T-cell (primary cell): ENCODE measurements around the gene NCOA5. TPM values are rescaled to one million over a fixed set of nuclear protein-coding genes. Genes with fewer than 3 reads are reported as not detected.

Experiments
- ATAC-seq, 4 experiments: fragments of 200-7000 bp in 3 of 4; fragments of 150-1000 bp in 1 of 4; cut with Tn5 transposase; replicated peaks in 1 of 4; 1 replicate in 3 of 4; 2 replicates in 1 of 4; pipeline ENCODE4 v1.10.0; 2021; ENCODE audit warnings: moderate library complexity in 3 of 4, mild to moderate bottlenecking in 2 of 4, moderate number of reproducible peaks in 1 of 4
- CTCF ChIA-PET, 2 donors: fragments of 300-600 bp; sonication (Branson Sonifier 250); formaldehyde crosslinking; loops; one replicate each; lab custom pipeline; 2022; ENCODE audit warnings: antibody characterized with exemption in 2 of 2; lab: Charles Lee
- POLR2A ChIA-PET, 2 donors: fragments of 300-600 bp; sonication (Branson Sonifier 250); formaldehyde crosslinking; loops; one replicate each; lab custom pipeline; 2022; ENCODE audit warnings: antibody characterized with exemption in 2 of 2; lab: Charles Lee
- DNase-seq, 35 experiments: peaks; one replicate each; pipeline versions ENCODE4 v3.0.0 to v3.0.0-alpha.2; 2013 to 2023
- H3K27ac ChIP-seq: one replicate; pipeline ENCODE4 v1.5.1; 2013; ENCODE audit warnings: low read length
- H3K27me3 ChIP-seq, 2 experiments: replicated peaks in 1 of 2; 1 replicate in 1 of 2; 2 replicates in 1 of 2; pipeline versions ENCODE4 v1.6.1 to v1.7.0; 2013; ENCODE audit warnings: low read length in 1 of 2, mixed read lengths in 1 of 2; ENCODE audit not compliant: control insufficient read depth in 2 of 2, insufficient read depth in 2 of 2; ENCODE audit errors: extremely low read depth in 1 of 2
- H3K36me3 ChIP-seq, 2 donors: 1 replicate in 1 of 2; 2 replicates in 1 of 2; pipeline versions ENCODE4 v1.6.1 to v1.7.0; 2013; ENCODE audit warnings: low read length in 1 of 2; ENCODE audit not compliant: control insufficient read depth in 2 of 2, insufficient read depth in 1 of 2; ENCODE audit errors: extremely low read depth in 1 of 2
- H3K4me1 ChIP-seq, 2 experiments: 1 replicate in 1 of 2; 2 replicates in 1 of 2; pipeline versions ENCODE4 v1.6.1 to v1.7.0; 2013; ENCODE audit warnings: low read length in 2 of 2, mixed read lengths in 1 of 2; ENCODE audit not compliant: insufficient read depth in 2 of 2, control insufficient read depth in 1 of 2; ENCODE audit errors: extremely low read depth in 1 of 2
- H3K4me3 ChIP-seq, 2 donors: 1 replicate in 1 of 2; 2 replicates in 1 of 2; pipeline versions ENCODE4 v1.5.1 to v1.7.0; 2013; ENCODE audit warnings: mild to moderate bottlenecking in 2 of 2, low read length in 1 of 2, moderate library complexity in 1 of 2; ENCODE audit not compliant: control insufficient read depth in 1 of 2; ENCODE audit errors: extremely low read depth in 1 of 2
- H3K9me3 ChIP-seq: 2 replicates; pipeline ENCODE4 v1.7.0; 2013
- H3K27ac Mint-ChIP-seq, 2 donors: one replicate each; pipeline ENCODE4 v1.8.0; 2020 to 2021; ENCODE audit warnings: mild to moderate bottlenecking in 2 of 2, mixed read lengths in 2 of 2
- H3K27me3 Mint-ChIP-seq, 2 donors: one replicate each; pipeline ENCODE4 v1.8.0; 2021 to 2022; ENCODE audit warnings: mixed read lengths in 2 of 2
- H3K36me3 Mint-ChIP-seq: one replicate; pipeline ENCODE4 v1.8.0; 2021; ENCODE audit warnings: mixed read lengths
- H3K4me1 Mint-ChIP-seq, 3 donors: one replicate each; pipeline ENCODE4 v1.8.0; 2020 to 2022; ENCODE audit warnings: mixed read lengths in 3 of 3, mild to moderate bottlenecking in 1 of 3
- H3K4me3 Mint-ChIP-seq, 3 donors: one replicate each; pipeline ENCODE4 v1.8.0; 2020 to 2022; ENCODE audit warnings: mild to moderate bottlenecking in 3 of 3, mixed read lengths in 3 of 3, moderate library complexity in 3 of 3
- H3K9me3 Mint-ChIP-seq, 3 donors: one replicate each; pipeline ENCODE4 v1.8.0; 2020 to 2022; ENCODE audit warnings: mixed read lengths in 3 of 3
- WGBS: methylation state at CpG from one replicate; pipeline ENCODE4 v1.1.5; 2013; ENCODE audit warnings: missing lambda C conversion rate; ENCODE audit not compliant: insufficient coverage; 5-methylcytosine and 5-hydroxymethylcytosine counted together
- total RNA-seq, 35 experiments: library from RNA in 6 of 35; stranded (reverse) in 6 of 35; fragments of 120-200 nt in 1 of 35; gene quantifications; one replicate each; pipeline versions ENCODE4 v1.2.1 to v1.2.4 and lab custom pipeline; 2013 to 2026

The NCOA5 gene
- total RNA-seq, 5 donors from 2014 or later (not counting 1 experiment from before 2014, with no cell fraction given) = 21.0 to 43.1 (median 39.7) TPM

GRCh38 chr20:46088409-46089166 is 1.2 kb downstream of the NCOA5 start:
- DNase-seq (peak in 4 of 35 experiments; percentile 4 to 24 (median 7)), ATAC-seq (no peak)
- WGBS = 3% methylated on average over 16 of the region's 22 CpGs
- Histone ChIP-seq H3K4me3 (peak overlapping the region; percentile 90 to 96), H3K36me3 (no peaks in the 10 kb centered on the region), H3K9me3 (no peaks in the 10 kb centered on the region), H3K4me1 (peaks cover 25 to 32% of the 10 kb centered on the region in 2 experiments), H3K27ac (peak overlapping the region; percentile 68), H3K27me3 (no peaks in the 10 kb centered on the region)
- peaks cover 62 to 64% (median 63%) of the 10 kb centered on the region in 3 donors for H3K4me1 Mint-ChIP-seq
- ChIA-PET POLR2A (interaction anchor here (0.6 to 1.3 kb wide), 3 partner anchors 10 to 152 kb away, joined by 3 to 5 read pairs (median 3); no protein-coding TSS in a partner anchor), CTCF (interaction anchor here in 1 of 2 donors (1.1 to 1.6 kb wide), 3 partner anchors 66 to 118 kb away, joined by 3 to 5 read pairs (median 4); no protein-coding TSS in a partner anchor)
- H3K27me3 Mint-ChIP-seq = no peaks in the 10 kb centered on the region
- H3K4me3 Mint-ChIP-seq = peak overlapping the region; percentile 86 to 90 (median 87)
- H3K9me3 Mint-ChIP-seq = no peaks in the 10 kb centered on the region
- H3K36me3 Mint-ChIP-seq = no peaks in the 10 kb centered on the region
- peak overlapping the region in 1 of 2 donors; percentile 76 for H3K27ac Mint-ChIP-seq

DNA sequence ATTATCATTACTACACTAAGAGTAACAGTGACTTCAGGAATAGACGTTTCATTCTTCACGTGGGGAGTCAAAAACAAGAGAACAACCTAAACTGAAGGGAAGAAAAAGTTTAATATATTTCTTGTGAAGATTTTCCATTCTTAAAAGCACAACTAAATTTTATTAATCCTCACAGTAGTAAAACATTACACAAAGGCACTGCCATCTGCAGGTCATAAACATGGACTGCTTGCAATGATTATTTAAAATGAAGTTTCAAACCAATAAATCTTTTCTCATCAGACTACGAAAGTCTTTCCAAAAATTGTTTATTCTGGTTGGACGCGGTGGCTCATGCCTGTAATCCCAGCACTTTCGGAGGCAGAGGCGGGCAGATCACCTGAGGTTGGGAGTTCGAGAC is 2.6 kb downstream of the NCOA5 start:
- H3K27ac ChIP-seq = no peak overlapping the region
- Mint-ChIP-seq H3K4me1 (peaks cover 76 to 78% (median 77%) of the 10 kb centered on the region in 3 donors), H3K27me3 (no peaks in the 10 kb centered on the region), H3K9me3 (no peaks in the 10 kb centered on the region), H3K36me3 (no peaks in the 10 kb centered on the region), H3K4me3 (peak overlapping the region; percentile 22 to 90 (median 45)), H3K27ac (no peak overlapping the region)
- 100% methylated on average over 1 of the region's 8 CpGs for WGBS
- H3K4me1 ChIP-seq = peaks cover 25 to 41% of the 10 kb centered on the region in 2 experiments
- ChIA-PET CTCF (interaction anchor here (0.6 to 1.6 kb wide), 3 partner anchors 65 to 299 kb away, joined by 3 to 4 read pairs (median 3); no protein-coding TSS in a partner anchor), POLR2A (no interaction called here)
- H3K4me3 ChIP-seq = no peak overlapping the region
- peak in 1 of 35 experiments; percentile 17 for DNase-seq
- ATAC-seq = no peak
- no peaks in the 10 kb centered on the region for H3K27me3 ChIP-seq
- no peaks in the 10 kb centered on the region for H3K9me3 ChIP-seq
- H3K36me3 ChIP-seq = no peaks in the 10 kb centered on the region

- Histone ChIP-seq H3K9me3 (no peaks in the 10 kb centered on the region), H3K4me1 (peaks cover 22 to 39% of the 10 kb centered on the region in 2 experiments), H3K4me3 (no peak overlapping the region), H3K27me3 (no peaks in the 10 kb centered on the region), H3K36me3 (no peaks in the 10 kb centered on the region), H3K27ac (no peak overlapping the region)
- peak overlapping the region in 1 of 3 donors; percentile 90 for H3K4me3 Mint-ChIP-seq
- CTCF ChIA-PET = interaction anchor here in 1 of 2 donors (0.7 kb wide), 1 partner anchor 166 kb away, joined by 3 read pairs; no protein-coding TSS in a partner anchor
- WGBS = 100% methylated on average over 1 of the region's 4 CpGs
- H3K4me1 Mint-ChIP-seq = peaks cover 76 to 85% (median 85%) of the 10 kb centered on the region in 3 donors
- no peak overlapping the region for H3K27ac Mint-ChIP-seq
- H3K27me3 Mint-ChIP-seq = no peaks in the 10 kb centered on the region
- DNase-seq (no peak), ATAC-seq (no peak)
- no peaks in the 10 kb centered on the region for H3K36me3 Mint-ChIP-seq
- POLR2A ChIA-PET = interaction anchor here in 1 of 2 donors (0.6 kb wide), 1 partner anchor 151 kb away, joined by 4 read pairs; the partner anchor contains the start of gene PCIF1
- H3K9me3 Mint-ChIP-seq = no peaks in the 10 kb centered on the region
These were observed 4.4 kb downstream of the NCOA5 start for GRCh38 chr20:46085179-46085851.

GRCh38 chr20:46084805-46085178 is 5.0 kb downstream of the NCOA5 start:
- ATAC-seq (no peak), DNase-seq (no peak)
- no peaks in the 10 kb centered on the region for H3K36me3 ChIP-seq
- 89% methylated on average over 3 of the region's 3 CpGs for WGBS
- no peak overlapping the region for H3K27ac ChIP-seq
- no peaks in the 10 kb centered on the region for H3K27me3 Mint-ChIP-seq
- no peaks in the 10 kb centered on the region for H3K9me3 ChIP-seq
- H3K4me1 Mint-ChIP-seq = peaks cover 71 to 84% (median 80%) of the 10 kb centered on the region in 3 donors
- no peak overlapping the region for H3K27ac Mint-ChIP-seq
- no peaks in the 10 kb centered on the region for H3K36me3 Mint-ChIP-seq
- peaks cover 21 to 38% of the 10 kb centered on the region in 2 experiments for H3K4me1 ChIP-seq
- H3K4me3 ChIP-seq = no peak overlapping the region
- POLR2A ChIA-PET = no interaction called here
- H3K9me3 Mint-ChIP-seq = no peaks in the 10 kb centered on the region
- CTCF ChIA-PET = interaction anchor here in 1 of 2 donors (0.6 to 0.7 kb wide), 3 partner anchors 62 to 166 kb away, joined by 3 read pairs; no protein-coding TSS in a partner anchor
- no peaks in the 10 kb centered on the region for H3K27me3 ChIP-seq
- H3K4me3 Mint-ChIP-seq = peak overlapping the region in 1 of 3 donors; percentile 90

- Mint-ChIP-seq H3K4me3 (no peak overlapping the region), H3K27me3 (no peaks in the 10 kb centered on the region), H3K36me3 (peaks cover 10% of the 10 kb centered on the region), H3K4me1 (peaks cover 69 to 83% (median 81%) of the 10 kb centered on the region in 3 donors), H3K9me3 (no peaks in the 10 kb centered on the region), H3K27ac (no peak overlapping the region)
- H3K4me1 ChIP-seq = peaks cover 14 to 37% of the 10 kb centered on the region in 2 experiments
- H3K27ac ChIP-seq = no peak overlapping the region
- H3K9me3 ChIP-seq = no peaks in the 10 kb centered on the region
- no peak for DNase-seq
- POLR2A ChIA-PET = no interaction called here
- CTCF ChIA-PET = no interaction called here
- H3K27me3 ChIP-seq = no peaks in the 10 kb centered on the region
- no CpG with 5 or more reads among the region's 1 CpG for WGBS
- H3K4me3 ChIP-seq = no peak overlapping the region
- ATAC-seq = no peak
- peaks cover 0 to 12% of the 10 kb centered on the region in 2 donors for H3K36me3 ChIP-seq
These were observed 6.2 kb downstream of the NCOA5 start for GRCh38 chr20:46083531-46084061.

DNA sequence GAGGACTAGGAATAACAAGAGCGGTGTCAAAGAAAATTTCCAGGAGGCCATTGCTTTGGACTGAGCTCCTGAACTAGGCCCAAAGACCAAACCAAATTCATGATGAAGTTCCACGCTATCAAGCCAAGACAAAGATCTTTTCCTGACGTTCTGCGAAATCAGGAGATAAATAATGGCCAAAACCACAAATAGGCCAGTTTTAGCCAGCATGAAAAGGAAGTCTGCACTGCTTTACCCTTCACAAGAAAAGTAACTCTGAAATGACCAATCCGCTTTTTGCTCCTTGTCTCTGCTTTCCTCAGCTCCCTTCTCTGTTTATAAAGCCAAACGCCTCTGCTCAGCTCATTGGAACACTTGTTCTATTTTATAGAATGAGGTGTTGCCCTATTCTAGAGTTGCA is 6.7 kb downstream of the NCOA5 start:
- WGBS = 93% methylated on average over 4 of the region's 6 CpGs
- Histone ChIP-seq H3K4me3 (no peak overlapping the region), H3K27ac (no peak overlapping the region), H3K4me1 (peaks cover 10 to 32% of the 10 kb centered on the region in 2 experiments), H3K27me3 (no peaks in the 10 kb centered on the region), H3K9me3 (no peaks in the 10 kb centered on the region), H3K36me3 (peaks cover 0 to 17% of the 10 kb centered on the region in 2 donors)
- H3K9me3 Mint-ChIP-seq = no peaks in the 10 kb centered on the region
- no peaks in the 10 kb centered on the region for H3K27me3 Mint-ChIP-seq
- CTCF ChIA-PET = interaction anchor here in 1 of 2 donors (0.6 kb wide), 1 partner anchor 193 kb away, joined by 4 read pairs; no protein-coding TSS in a partner anchor
- peaks cover 14% of the 10 kb centered on the region for H3K36me3 Mint-ChIP-seq
- peaks cover 64 to 80% (median 76%) of the 10 kb centered on the region in 3 donors for H3K4me1 Mint-ChIP-seq
- no peak overlapping the region for H3K27ac Mint-ChIP-seq
- ATAC-seq (no peak), DNase-seq (no peak)
- H3K4me3 Mint-ChIP-seq = no peak overlapping the region
- POLR2A ChIA-PET = interaction anchor here (0.5 to 0.7 kb wide), 2 partner anchors 41 to 148 kb away, joined by 4 to 15 read pairs; no protein-coding TSS in a partner anchor
